ENCODE results near the gene ATP5PD.
A peak's percentile ranks its signal among the peaks of the same experiment; 100 is the strongest.
"Not testable (repeated sequence)": the region's sequence is repeated elsewhere in the genome, so short reads cannot be mapped to it uniquely, and the experiment has no call there.

Gene ATP5PD

DNA sequence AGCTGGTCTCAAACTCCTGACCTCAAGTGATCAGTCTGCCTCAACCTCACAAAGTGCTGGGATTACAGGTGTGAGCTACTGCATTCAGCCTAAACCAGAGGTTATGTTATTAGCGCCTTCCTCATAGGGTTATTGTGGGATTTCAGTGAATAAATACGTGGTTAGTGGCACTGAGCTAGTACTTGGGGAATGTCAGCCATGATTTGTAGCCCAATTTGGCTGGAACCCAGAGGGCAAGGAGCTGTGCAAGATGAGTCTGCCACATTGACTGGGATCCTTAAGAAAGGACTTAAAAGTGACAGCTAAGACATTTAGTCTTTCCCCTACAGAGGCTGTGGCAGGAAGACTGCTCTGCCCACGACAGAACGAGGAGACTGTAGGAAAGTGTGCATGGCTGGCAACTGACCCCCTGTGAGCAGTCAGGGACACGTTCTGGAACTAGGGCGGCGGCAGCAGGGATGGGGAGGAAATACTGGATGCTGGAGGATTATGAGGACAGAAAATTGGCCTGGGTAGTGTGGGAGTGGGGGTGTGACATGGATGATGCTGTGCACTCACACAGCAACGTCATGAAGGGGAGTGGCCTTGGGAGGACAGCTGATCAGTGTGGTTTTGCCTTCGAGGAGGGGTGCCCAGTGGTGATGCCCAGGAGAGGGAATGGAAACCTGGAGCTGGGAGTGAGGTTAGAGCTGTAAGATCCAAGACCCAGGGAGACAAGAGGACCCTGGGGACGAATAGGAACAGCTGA lies 14.6 kb downstream of the ATP5PD start:
- peak overlapping the region; percentile 91 for H3K4me3 ChIP-seq (ENCODE audit: low read length)
- no peaks in the 10 kb centered on the region for H4K20me1 ChIP-seq (ENCODE audit: control insufficient read depth, insufficient read depth, low read depth, low read length)
- no peaks in the 10 kb centered on the region; the same call in 1 of the 2 replicates for H3F3A ChIP-seq (ENCODE audit: control insufficient read depth, insufficient read depth)
- no peak for TF ChIP-seq EZH2phosphoT487 (IDR thresholded peaks at IDR 0.05; ENCODE audit: borderline replicate concordance, low read length)
- TF ChIP-seq, protein P1, sequence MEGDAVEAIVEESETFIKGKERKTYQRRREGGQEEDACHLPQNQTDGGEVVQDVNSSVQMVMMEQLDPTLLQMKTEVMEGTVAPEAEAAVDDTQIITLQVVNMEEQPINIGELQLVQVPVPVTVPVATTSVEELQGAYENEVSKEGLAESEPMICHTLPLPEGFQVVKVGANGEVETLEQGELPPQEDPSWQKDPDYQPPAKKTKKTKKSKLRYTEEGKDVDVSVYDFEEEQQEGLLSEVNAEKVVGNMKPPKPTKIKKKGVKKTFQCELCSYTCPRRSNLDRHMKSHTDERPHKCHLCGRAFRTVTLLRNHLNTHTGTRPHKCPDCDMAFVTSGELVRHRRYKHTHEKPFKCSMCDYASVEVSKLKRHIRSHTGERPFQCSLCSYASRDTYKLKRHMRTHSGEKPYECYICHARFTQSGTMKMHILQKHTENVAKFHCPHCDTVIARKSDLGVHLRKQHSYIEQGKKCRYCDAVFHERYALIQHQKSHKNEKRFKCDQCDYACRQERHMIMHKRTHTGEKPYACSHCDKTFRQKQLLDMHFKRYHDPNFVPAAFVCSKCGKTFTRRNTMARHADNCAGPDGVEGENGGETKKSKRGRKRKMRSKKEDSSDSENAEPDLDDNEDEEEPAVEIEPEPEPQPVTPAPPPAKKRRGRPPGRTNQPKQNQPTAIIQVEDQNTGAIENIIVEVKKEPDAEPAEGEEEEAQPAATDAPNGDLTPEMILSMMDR (IDR thresholded peaks at IDR 0.05; ENCODE audit: low read depth, low read length, poor library complexity, severe bottlenecking): no peak
- H3K36me3 ChIP-seq (ENCODE audit: control insufficient read depth, low read length): no peaks in the 10 kb centered on the region; the same call in 1 of the 2 replicates
- H3K4me1 ChIP-seq (ENCODE audit: control insufficient read depth, low read length): peaks cover 33% of the 10 kb centered on the region
- no peaks in the 10 kb centered on the region for H3K79me2 ChIP-seq (ENCODE audit: control insufficient read depth, low read length)
- H3K27ac ChIP-seq (ENCODE audit: low read depth, low read length): no peak overlapping the region
- H3K9me3 ChIP-seq (ENCODE audit: control insufficient read depth, insufficient read depth, low read length): no peaks in the 10 kb centered on the region; the same call in 1 of the 2 replicates
- H3K27me3 ChIP-seq (ENCODE audit: control insufficient read depth, low read length): peaks cover 19% of the 10 kb centered on the region
- no peaks in the 10 kb centered on the region for H3K9me2 ChIP-seq (replicated peaks; ENCODE audit: control insufficient read depth, low read length)
- H3K4me2 ChIP-seq (ENCODE audit: low read length): peak overlapping the region; percentile 96

DNA sequence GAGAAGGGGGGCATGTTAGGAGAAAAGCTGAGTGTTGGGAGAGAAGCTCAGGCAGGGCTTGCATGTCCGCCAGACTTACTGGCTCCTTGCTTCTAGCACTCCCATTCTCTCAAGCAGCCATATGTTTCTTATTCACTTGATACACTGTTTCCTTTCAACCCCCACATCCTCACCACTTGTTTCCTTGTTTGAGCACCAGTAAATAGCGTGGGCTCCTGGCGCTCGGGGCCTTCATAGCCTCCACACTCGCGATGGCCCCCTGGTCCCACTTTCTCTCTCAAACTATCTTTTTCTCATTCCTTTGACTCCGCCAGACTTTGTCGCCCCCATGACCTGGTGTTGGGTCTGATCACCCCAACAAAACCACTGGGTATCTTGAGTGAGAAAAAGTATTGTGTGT lies 16.6 kb downstream of the ATP5PD start:
- H3K9me2 ChIP-seq (replicated peaks; ENCODE audit: control insufficient read depth, low read length): no peaks in the 10 kb centered on the region
- H3K4me1 ChIP-seq (ENCODE audit: control insufficient read depth, low read length): peaks cover 30% of the 10 kb centered on the region
- H3K27me3 ChIP-seq (ENCODE audit: control insufficient read depth, low read length): peaks cover 19% of the 10 kb centered on the region
- no peaks in the 10 kb centered on the region; the same call in 1 of the 2 replicates for H3F3A ChIP-seq (ENCODE audit: control insufficient read depth, insufficient read depth)
- H3K79me2 ChIP-seq (ENCODE audit: control insufficient read depth, low read length): no peaks in the 10 kb centered on the region
- H3K4me2 ChIP-seq (ENCODE audit: low read length): no peak overlapping the region
- no peaks in the 10 kb centered on the region for H4K20me1 ChIP-seq (ENCODE audit: control insufficient read depth, insufficient read depth, low read depth, low read length)
- no peaks in the 10 kb centered on the region; the same call in 1 of the 2 replicates for H3K9me3 ChIP-seq (ENCODE audit: control insufficient read depth, insufficient read depth, low read length)
- H3K27ac ChIP-seq (ENCODE audit: low read depth, low read length): no peak overlapping the region
- H3K36me3 ChIP-seq (ENCODE audit: control insufficient read depth, low read length): no peaks in the 10 kb centered on the region; the same call in 1 of the 2 replicates
- TF ChIP-seq, protein P1 (IDR thresholded peaks at IDR 0.05; ENCODE audit: low read depth, low read length, poor library complexity, severe bottlenecking): no peak
- no peak for TF ChIP-seq EZH2phosphoT487 (IDR thresholded peaks at IDR 0.05; ENCODE audit: borderline replicate concordance, low read length)
- H3K4me3 ChIP-seq (ENCODE audit: low read length): no peak overlapping the region

DNA sequence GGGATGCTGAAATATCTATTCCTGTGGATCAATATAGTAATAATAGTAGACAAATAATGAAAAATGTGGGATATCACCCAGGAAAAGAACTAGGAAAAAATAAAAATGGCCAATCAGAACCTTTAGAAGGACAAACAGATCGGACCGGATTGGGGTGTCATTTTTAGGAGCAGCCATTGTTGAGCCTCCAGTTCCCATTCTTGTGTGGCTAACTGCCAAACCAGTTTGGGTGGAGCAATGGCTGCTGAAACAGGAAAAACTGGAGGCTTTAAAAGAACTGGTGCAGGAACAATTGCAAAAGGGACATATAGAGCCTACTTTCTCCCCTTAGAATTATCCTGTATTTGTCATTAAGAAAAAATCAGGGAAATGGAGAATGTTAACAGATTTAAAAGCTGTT lies 20.1 kb downstream of the ATP5PD start:
- H3K27me3 ChIP-seq (ENCODE audit: control insufficient read depth, low read length); H3K4me1 ChIP-seq (ENCODE audit: control insufficient read depth, low read length); H3K4me3 ChIP-seq (ENCODE audit: low read length); H3K9me2 ChIP-seq (replicated peaks; ENCODE audit: control insufficient read depth, low read length); H3K27ac ChIP-seq (ENCODE audit: low read depth, low read length); H4K20me1 ChIP-seq (ENCODE audit: control insufficient read depth, insufficient read depth, low read depth, low read length); H3F3A ChIP-seq (ENCODE audit: control insufficient read depth, insufficient read depth); H3K9me3 ChIP-seq (ENCODE audit: control insufficient read depth, insufficient read depth, low read length); H3K4me2 ChIP-seq (ENCODE audit: low read length); H3K79me2 ChIP-seq (ENCODE audit: control insufficient read depth, low read length): not testable (repeated sequence)
- H3K36me3 ChIP-seq (ENCODE audit: control insufficient read depth, low read length): peaks cover 13% of the 10 kb centered on the region

DNA sequence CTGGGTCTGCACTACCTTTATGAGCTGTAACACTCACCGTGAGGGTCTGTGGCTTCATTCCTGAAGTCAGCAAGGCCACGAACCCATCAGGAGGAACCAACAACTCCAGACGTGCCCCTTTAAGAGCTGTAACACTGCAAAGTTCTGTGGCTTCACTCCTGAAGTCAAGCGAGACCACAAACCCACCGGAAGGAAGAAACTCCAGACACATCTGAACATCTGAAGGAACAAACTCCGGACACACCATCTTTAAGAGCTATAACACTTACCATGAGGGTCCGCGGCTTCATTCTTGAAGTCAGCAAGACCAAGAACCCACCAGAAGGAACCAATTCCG lies 21.4 kb downstream of the ATP5PD start:
- H3K9me3 ChIP-seq (ENCODE audit: control insufficient read depth, insufficient read depth, low read length); H3K4me2 ChIP-seq (ENCODE audit: low read length); H3K27me3 ChIP-seq (ENCODE audit: control insufficient read depth, low read length); H3K4me3 ChIP-seq (ENCODE audit: low read length); H3K79me2 ChIP-seq (ENCODE audit: control insufficient read depth, low read length); H3F3A ChIP-seq (ENCODE audit: control insufficient read depth, insufficient read depth); H3K9me2 ChIP-seq (replicated peaks; ENCODE audit: control insufficient read depth, low read length); H3K4me1 ChIP-seq (ENCODE audit: control insufficient read depth, low read length); H4K20me1 ChIP-seq (ENCODE audit: control insufficient read depth, insufficient read depth, low read depth, low read length); H3K27ac ChIP-seq (ENCODE audit: low read depth, low read length): not testable (repeated sequence)
- peaks cover 26% of the 10 kb centered on the region for H3K36me3 ChIP-seq (ENCODE audit: control insufficient read depth, low read length)

All from DOHH2 (cell line).